Measurements from ENCODE around the gene OR6C1.
"Not testable (repeated sequence)": the region's sequence is repeated elsewhere in the genome, so short reads cannot be mapped to it uniquely, and the experiment has no call there.

Gene OR6C1

DNA sequence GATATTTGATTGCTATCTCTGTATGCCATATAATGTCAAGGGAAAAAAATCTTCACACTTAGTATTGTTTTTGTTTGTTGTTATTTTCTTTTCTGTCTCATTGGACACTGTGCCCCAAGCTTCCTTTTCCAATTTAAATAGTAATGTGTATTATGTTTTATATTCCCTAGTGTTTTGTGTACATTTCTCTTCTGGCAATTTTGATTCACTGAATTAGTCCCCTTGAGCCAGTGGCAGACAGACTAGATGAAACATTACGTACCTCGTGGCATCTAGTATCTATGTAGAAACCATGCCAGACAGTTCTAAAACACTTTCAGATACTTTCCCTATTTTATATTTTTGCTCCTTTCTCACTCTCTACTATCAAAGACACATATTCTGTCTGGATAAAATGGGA, at the start of gene OR6C1:
Gene OR6C1 (plus strand): TSS at position 301 of the 400 bp plus-strand sequence. CDS start 6,257 bp downstream, outside the sequence.
- no peak for DNase-seq (ENCODE audit: low read depth)

DNA sequence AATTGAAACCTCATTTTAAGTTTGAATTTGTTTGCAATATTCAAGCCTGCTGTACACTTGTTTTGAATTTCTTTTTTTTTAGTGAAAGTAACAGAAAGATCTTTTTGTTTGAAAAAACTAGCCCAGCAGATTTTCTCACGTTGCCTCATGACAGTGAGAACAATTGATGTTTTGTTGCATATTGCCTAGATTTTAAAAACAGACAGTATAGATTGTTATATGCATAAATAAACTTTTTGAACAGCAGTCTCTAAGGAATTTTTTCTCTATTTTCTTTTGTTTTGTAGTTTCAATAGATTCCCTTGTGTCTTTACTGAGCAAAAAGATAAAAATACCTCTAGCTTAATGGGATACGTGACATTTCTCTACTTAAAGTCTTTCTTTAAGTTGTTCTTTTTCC, 33.2 kb upstream of the OR6C1 start:
- no peak for DNase-seq (ENCODE audit: low read depth)

DNA sequence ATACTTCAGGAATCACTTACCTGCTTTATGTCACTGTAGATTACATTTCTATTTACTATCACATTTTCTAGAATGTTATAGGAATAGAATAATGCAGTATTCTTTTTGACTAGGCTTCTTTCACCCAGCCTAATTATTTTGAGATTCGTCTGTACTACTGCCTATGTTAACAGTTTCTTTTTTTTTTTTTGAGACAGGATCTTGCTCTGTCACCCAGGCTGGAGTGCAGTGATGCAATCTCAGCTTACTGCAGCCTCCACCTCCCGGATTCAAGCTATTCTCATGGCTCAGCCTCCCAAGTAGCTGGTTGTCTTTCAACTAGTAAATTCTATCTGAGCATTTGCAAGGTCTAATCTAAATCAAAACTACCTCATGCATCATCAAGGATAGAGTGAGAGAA, 24.1 kb upstream of the OR6C1 start:
- DNase-seq (ENCODE audit: low read depth), result no peak

DNA sequence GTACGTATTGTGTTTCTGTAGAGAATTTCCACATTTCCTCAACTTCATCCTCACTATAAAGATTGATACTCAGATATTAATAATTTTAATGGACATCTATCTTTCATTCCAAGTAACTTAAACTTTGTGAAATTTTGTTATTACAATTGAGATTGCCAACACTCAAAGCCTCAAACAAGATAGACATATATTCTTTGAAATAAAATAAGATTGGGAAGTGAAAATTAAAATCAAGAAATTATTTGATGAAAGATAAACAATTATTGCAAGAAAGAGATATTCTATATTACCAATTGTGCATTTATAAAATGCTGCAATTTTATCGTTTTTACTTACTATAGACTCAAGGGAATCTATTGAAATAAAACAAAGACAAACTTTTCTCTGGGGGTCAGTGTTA, 17.7 kb upstream of the OR6C1 start, which contains the start of gene OR6C6:
Gene OR6C6 (minus strand): TSS at position 101 of the 400 bp plus-strand sequence. CDS start 1,337 bp downstream, outside the sequence.
- no peak for DNase-seq (ENCODE audit: low read depth)

DNA sequence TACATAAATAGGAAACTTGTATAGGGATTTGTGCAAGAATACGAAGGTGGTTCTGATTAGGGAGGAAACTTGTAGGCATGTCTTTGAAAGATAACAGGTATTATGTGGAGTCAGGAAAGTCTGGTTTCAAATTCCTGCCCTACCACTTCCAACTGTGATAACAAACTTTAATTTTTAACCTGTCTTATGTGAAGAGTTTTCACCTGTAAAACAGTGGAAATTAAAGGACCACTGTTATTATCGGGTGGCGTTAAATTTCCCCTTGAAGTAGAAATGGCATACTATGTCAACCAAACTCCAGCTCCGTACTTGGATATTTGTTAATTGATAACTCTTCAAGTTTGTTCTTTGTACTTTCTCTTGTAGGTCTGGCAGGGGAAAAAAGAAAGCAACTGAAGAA, 6.1 kb downstream of the OR6C1 start:
- DNase-seq (ENCODE audit: low read depth), result no peak

DNA sequence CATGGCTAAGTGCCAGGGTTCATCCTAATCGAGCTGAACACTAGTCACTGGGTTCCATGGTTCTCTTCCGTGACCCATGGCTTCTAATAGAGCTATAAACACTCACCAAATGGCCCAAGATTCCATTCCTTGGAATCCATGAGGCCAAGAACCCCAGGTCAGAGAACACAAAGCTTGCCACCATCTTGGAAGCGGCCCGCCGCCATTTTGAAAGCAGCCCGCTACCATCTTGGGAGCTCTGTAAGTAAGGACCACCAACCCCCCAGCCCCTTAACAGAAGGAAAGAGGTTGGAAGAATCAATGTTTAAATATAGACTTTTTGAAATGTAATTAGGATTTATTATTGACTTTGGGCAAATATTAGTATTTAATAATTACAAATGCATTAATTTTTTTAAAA, 11.7 kb downstream of the OR6C1 start:
- DNase-seq (ENCODE audit: low read depth), result not testable (repeated sequence)

DNA sequence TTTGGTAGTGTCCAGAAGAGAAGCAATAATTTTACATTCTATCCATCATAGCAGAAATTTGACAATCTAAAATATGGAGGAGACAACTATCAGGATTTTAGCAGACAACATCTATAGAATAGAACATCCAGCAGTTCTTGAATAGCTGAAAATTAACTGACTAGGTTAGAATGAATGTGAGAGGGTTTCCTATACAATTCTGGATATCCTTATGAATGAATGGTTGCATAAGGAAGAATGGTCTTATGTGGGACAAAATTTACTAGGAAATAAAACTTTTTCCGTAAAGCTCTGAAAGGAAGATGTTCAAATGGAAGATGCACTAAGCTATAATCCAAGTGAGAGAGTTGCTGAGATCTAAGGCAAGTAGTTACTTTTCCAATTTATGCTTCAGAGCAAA, 16.3 kb downstream of the OR6C1 start, which contains the start of gene OR6C3:
Gene OR6C3 (plus strand): TSS at position 301 of the 400 bp plus-strand sequence. CDS start 955 bp downstream, outside the sequence.
- no peak for DNase-seq (ENCODE audit: low read depth)

DNA sequence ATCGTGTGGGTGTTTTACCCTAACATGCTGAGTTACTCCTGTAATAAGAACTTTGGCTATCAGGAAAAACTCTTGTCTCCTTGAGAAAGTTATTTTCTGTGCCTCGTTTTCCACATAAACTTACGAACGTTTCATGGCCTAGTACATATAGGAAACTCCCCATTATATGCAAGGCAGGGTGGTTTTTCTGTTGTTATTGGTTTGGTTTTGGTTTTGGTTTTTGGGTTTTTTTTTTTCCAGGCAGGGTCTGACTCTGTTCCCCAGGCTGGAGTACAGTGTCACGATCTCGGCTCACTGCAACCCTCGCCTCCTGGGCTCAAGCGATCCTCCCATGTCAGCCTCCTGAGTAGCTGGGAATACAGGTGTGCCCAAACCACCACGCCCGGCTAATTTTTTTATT, 21.9 kb downstream of the OR6C1 start:
- DNase-seq (ENCODE audit: low read depth), result no peak

DNA sequence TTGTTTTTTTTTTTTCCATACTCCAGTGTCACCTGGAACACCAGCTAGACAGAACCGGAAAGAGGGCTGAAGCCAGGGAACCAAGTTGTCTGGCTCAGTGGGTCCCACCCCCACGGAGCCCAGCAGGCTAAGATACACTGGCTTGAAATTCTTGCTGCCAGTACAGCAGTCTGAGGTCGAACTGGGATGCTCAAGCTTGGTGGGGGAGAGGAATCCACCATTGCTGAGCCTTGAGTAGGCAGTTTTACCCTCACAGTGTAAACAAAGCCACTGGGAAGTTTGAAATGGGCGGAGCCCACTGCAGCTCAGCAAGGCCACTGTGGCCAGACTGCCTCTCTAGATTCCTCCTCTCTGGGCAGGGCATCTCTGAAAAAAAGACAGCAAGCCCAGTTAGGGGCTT, 41.2 kb downstream of the OR6C1 start:
- DNase-seq (ENCODE audit: low read depth), result not testable (repeated sequence)

DNA sequence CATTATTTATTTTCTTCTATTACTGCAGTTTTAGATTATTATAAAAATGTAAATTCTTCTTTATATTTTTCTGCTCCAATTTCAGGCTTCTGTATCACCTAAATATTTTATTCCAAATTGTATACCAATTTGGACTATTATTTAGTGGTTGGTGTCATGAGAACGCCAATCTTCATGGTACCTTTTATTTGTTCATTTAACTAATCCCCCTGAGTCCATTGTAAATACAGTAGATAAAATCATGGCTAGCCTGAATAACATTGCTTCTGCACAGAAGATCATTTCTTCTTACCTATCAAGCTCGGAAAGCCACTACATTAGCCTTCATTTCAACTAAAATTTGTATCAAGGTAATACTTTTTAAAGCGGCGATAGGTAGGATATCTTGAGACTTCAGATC, 48.5 kb downstream of the OR6C1 start, which contains the start of gene OR6C75:
Gene OR6C75 (plus strand): TSS at position 301 of the 400 bp plus-strand sequence. CDS start 2,136 bp downstream, outside the sequence.
- DNase-seq (ENCODE audit: low read depth), result no peak

DNA sequence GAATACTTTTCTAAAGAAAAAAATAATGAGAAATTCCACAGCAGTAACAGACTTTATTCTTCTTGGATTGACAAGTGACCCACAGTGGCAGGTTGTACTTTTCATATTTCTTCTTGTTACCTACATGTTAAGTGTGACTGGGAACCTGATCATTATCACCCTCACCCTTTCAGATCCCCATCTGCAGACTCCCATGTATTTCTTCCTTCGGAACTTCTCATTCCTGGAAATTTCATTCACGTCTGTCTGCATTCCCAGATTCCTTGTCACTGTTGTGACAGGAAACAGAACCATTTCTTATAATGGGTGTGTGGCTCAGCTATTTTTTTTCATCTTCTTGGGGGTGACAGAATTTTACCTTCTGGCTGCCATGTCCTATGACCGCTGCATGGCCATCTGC, 50.9 kb downstream of the OR6C1 start:
- no peak for DNase-seq (ENCODE audit: low read depth)
